Stimulated activated naive B cell treated with anti-CD40 and anti-IgM and Interleukin-4, amounts not matched to agents 10 μg/mL and 1 μg/mL and 100 μg/mL, for 72 hours (primary cell): ENCODE measurements around the gene FRS2.

ENCODE experiments used
- ATAC-seq, 2 donors: fragments of 150-1000 bp; cut with Tn5 transposase; replicated peaks; 2 replicates each; pipeline ENCODE4 v1.10.0; 2021; ENCODE audit warnings: moderate library complexity in 1 of 2
- DNase-seq: peaks from one replicate; pipeline ENCODE4 v3.0.0; 2021
- H3K27ac Mint-ChIP-seq: one replicate; pipeline ENCODE4 v1.8.0; 2022; ENCODE audit warnings: mild to moderate bottlenecking, mixed read lengths
- H3K27me3 Mint-ChIP-seq, 2 donors: one replicate each; pipeline ENCODE4 v1.8.0; 2022; ENCODE audit warnings: mixed read lengths in 2 of 2
- H3K36me3 Mint-ChIP-seq, 2 donors: one replicate each; pipeline ENCODE4 v1.8.0; 2022; ENCODE audit warnings: mixed read lengths in 2 of 2, mild to moderate bottlenecking in 1 of 2
- H3K4me1 Mint-ChIP-seq, 2 donors: one replicate each; pipeline ENCODE4 v1.8.0; 2022; ENCODE audit warnings: mixed read lengths in 2 of 2, mild to moderate bottlenecking in 1 of 2
- H3K4me3 Mint-ChIP-seq, 2 donors: one replicate each; pipeline ENCODE4 v1.8.0; 2022; ENCODE audit warnings: mild to moderate bottlenecking in 2 of 2, mixed read lengths in 2 of 2, moderate library complexity in 1 of 2
- H3K9me3 Mint-ChIP-seq, 2 donors: one replicate each; pipeline ENCODE4 v1.8.0; 2022; ENCODE audit warnings: mixed read lengths in 2 of 2, mild to moderate bottlenecking in 1 of 2

Gene FRS2

GRCh38 chr12:69610126-69610525, 139.9 kb downstream of the FRS2 start:
- Mint-ChIP-seq H3K9me3 (no peaks in the 10 kb centered on the region), H3K4me1 (no peaks in the 10 kb centered on the region), H3K27me3 (no peaks in the 10 kb centered on the region), H3K36me3 (no peaks in the 10 kb centered on the region), H3K27ac (no peak overlapping the region), H3K4me3 (no peak overlapping the region)
- DNase-seq (no peak), ATAC-seq (no peak)

DNA sequence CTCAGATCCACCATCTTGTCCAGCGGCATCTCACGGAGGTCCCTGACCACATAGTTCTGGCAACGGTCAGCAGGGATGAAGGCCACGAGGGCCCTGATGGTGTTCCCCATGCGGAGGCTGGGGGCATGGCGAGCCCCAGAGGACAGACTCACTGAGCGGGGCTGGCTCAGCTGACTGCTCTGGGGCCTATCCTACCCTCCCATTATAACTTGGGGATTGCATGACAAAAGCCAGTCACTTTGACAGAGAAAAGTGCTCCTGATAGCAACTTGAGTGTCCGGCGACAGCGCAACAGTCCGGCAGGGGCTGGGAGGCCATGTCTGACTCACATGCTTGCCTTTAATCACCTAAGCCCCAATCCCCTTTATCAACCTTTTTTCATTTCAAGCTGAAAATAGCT, 140.5 kb downstream of the FRS2 start, which contains the start of gene LRRC10:
Gene LRRC10, minus strand, starts transcription at position 179 of the 400 bp plus-strand sequence. Its CDS starts 69 bp downstream, at position 110.
- DNase-seq (no peak), ATAC-seq (no peak)
- Mint-ChIP-seq H3K4me3 (no peak within 1 kb of the TSS), H3K36me3 (no peaks in the 10 kb centered on the region), H3K27me3 (no peaks in the 10 kb centered on the region), H3K27ac (no peak within 1 kb of the TSS), H3K4me1 (peaks cover 5% of the 10 kb centered on the region in 2 donors), H3K9me3 (peaks cover 0 to 3% of the 10 kb centered on the region in 2 donors)

GRCh38 chr12:69613351-69613750, 143.2 kb downstream of the FRS2 start:
- ATAC-seq (no peak), DNase-seq (no peak)
- peaks cover 9 to 12% of the 10 kb centered on the region in 2 donors for H3K4me1 Mint-ChIP-seq
- H3K27ac Mint-ChIP-seq = no peak overlapping the region
- H3K9me3 Mint-ChIP-seq = peaks cover 0 to 3% of the 10 kb centered on the region in 2 donors
- no peak overlapping the region for H3K4me3 Mint-ChIP-seq
- no peaks in the 10 kb centered on the region for H3K36me3 Mint-ChIP-seq
- peaks cover 0 to under 1% of the 10 kb centered on the region in 2 donors for H3K27me3 Mint-ChIP-seq

GRCh38 chr12:69616025-69616424, 145.8 kb downstream of the FRS2 start:
- H3K4me3 Mint-ChIP-seq = no peak overlapping the region
- no peak overlapping the region for H3K27ac Mint-ChIP-seq
- H3K9me3 Mint-ChIP-seq = peaks cover 0 to 3% of the 10 kb centered on the region in 2 donors
- H3K4me1 Mint-ChIP-seq = peaks cover 9 to 12% of the 10 kb centered on the region in 2 donors
- ATAC-seq (peak in 1 of 2 donors; percentile 50), DNase-seq (no peak)
- H3K27me3 Mint-ChIP-seq = peaks cover 0 to 4% of the 10 kb centered on the region in 2 donors
- H3K36me3 Mint-ChIP-seq = no peaks in the 10 kb centered on the region

GRCh38 chr12:69619050-69619449, 148.9 kb downstream of the FRS2 start:
- DNase-seq (no peak), ATAC-seq (no peak)
- Mint-ChIP-seq H3K27ac (no peak overlapping the region), H3K36me3 (no peaks in the 10 kb centered on the region), H3K4me1 (peaks cover 9 to 12% of the 10 kb centered on the region in 2 donors), H3K9me3 (peaks cover 0 to 3% of the 10 kb centered on the region in 2 donors), H3K27me3 (peaks cover 4 to 9% of the 10 kb centered on the region in 2 donors), H3K4me3 (no peak overlapping the region)

DNA sequence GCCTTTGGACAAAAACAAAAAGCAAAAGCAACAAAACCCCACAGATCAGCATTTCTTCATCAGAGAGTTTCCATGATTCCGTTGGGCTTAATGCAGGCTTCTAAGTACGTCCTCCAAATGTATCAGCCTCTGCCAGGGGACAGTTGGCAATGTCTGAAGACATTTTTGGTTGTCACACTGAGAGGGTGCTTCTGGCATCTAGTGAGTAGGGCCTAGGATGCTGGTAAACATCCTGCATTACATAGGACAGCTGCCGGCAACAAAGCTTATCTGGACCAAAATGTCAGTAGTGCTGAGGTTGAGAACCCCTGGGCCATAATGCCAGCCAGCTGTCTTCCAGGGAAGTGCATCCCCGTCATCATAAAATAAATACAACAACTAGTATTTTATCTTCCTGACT, 149.9 kb downstream of the FRS2 start:
- no peaks in the 10 kb centered on the region for H3K36me3 Mint-ChIP-seq
- DNase-seq (no peak), ATAC-seq (no peak)
- no peak overlapping the region for H3K4me3 Mint-ChIP-seq
- peaks cover 9 to 12% of the 10 kb centered on the region in 2 donors for H3K4me1 Mint-ChIP-seq
- peaks cover 0 to 3% of the 10 kb centered on the region in 2 donors for H3K9me3 Mint-ChIP-seq
- peaks cover 4 to 9% of the 10 kb centered on the region in 2 donors for H3K27me3 Mint-ChIP-seq
- H3K27ac Mint-ChIP-seq = no peak overlapping the region

- Mint-ChIP-seq H3K27me3 (peaks cover 4 to 9% of the 10 kb centered on the region in 2 donors), H3K27ac (no peak overlapping the region), H3K4me1 (peaks cover 2 to 4% of the 10 kb centered on the region in 2 donors), H3K9me3 (no peaks in the 10 kb centered on the region), H3K36me3 (no peaks in the 10 kb centered on the region), H3K4me3 (no peak overlapping the region)
- DNase-seq (no peak), ATAC-seq (no peak)
Measured at GRCh38 chr12:69620921-69621320, 150.7 kb downstream of the FRS2 start.

GRCh38 chr12:69621551-69621950, 151.4 kb downstream of the FRS2 start:
- Mint-ChIP-seq H3K4me3 (no peak overlapping the region), H3K27me3 (peaks cover 4 to 9% of the 10 kb centered on the region in 2 donors), H3K9me3 (no peaks in the 10 kb centered on the region), H3K27ac (no peak overlapping the region), H3K4me1 (no peaks in the 10 kb centered on the region), H3K36me3 (no peaks in the 10 kb centered on the region)
- no peak for ATAC-seq
- DNase-seq = no peak

DNA sequence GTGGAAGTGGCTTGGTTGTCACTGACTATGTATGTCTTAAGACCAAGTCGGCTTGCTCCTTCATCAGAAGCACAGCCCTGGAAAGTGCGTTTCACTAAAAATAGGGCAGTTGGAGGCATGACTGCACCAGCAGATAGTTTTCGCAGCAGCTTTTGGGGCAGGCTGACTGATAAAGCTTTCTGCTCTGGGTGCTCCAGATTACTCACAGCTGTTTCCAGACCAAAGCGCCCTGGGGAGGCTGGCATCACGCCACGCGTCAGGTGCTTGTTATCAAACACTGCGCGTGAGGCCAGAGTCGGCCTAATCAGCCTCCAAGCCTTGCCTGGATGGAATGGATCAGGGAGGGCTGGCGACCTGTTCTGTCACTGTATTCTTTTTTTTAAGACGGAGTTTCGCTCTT, 153.8 kb downstream of the FRS2 start:
- Mint-ChIP-seq H3K4me1 (no peaks in the 10 kb centered on the region), H3K36me3 (no peaks in the 10 kb centered on the region), H3K27ac (no peak overlapping the region), H3K4me3 (no peak overlapping the region), H3K9me3 (no peaks in the 10 kb centered on the region), H3K27me3 (peaks cover 0 to 9% of the 10 kb centered on the region in 2 donors)
- ATAC-seq (no peak), DNase-seq (no peak)

GRCh38 chr12:69627501-69627900, 157.3 kb downstream of the FRS2 start:
- Mint-ChIP-seq H3K4me3 (no peak overlapping the region), H3K36me3 (no peaks in the 10 kb centered on the region), H3K9me3 (peaks cover 0 to 3% of the 10 kb centered on the region in 2 donors), H3K27me3 (no peaks in the 10 kb centered on the region), H3K4me1 (peaks cover 0 to 3% of the 10 kb centered on the region in 2 donors), H3K27ac (no peak overlapping the region)
- ATAC-seq (no peak), DNase-seq (no peak)
